Kidney (tissue), 14 donors: ENCODE measurements around the gene ANO2. TPM values are rescaled to one million over a fixed set of nuclear protein-coding genes. Genes with fewer than 3 reads are reported as not detected.

Source experiments
- DNase-seq, 5 donors: peaks; one replicate each; pipeline ENCODE4 v3.0.0-alpha.2; 2013 to 2020
- FAIRE-seq: peaks from 2 replicates; lab custom pipeline; 2012; peaks lifted over from hg19 to GRCh38; lab: Jason Lieb, UNC
- H3K27ac ChIP-seq, 2 donors: one replicate each; pipeline ENCODE4 v1.7.0; 2013; ENCODE audit warnings: low read depth in 2 of 2, low read length in 2 of 2, inconsistent platforms in 1 of 2
- H3K27me3 ChIP-seq: one replicate; pipeline ENCODE4 v1.7.1; 2013; ENCODE audit warnings: low read length, inconsistent platforms; ENCODE audit not compliant: control insufficient read depth, insufficient read depth
- H3K36me3 ChIP-seq, 3 donors: one replicate each; pipeline versions ENCODE4 v1.7.0 to v1.7.1; 2013; ENCODE audit warnings: low read length in 3 of 3, control low read depth in 1 of 3, inconsistent platforms in 1 of 3; ENCODE audit not compliant: insufficient read depth in 3 of 3, control insufficient read depth in 2 of 3
- H3K4me1 ChIP-seq, 3 donors: one replicate each; pipeline versions ENCODE4 v1.7.0 to v1.7.1; 2013; ENCODE audit warnings: low read length in 3 of 3, inconsistent platforms in 1 of 3, low read depth in 1 of 3; ENCODE audit not compliant: control insufficient read depth in 2 of 3, insufficient read depth in 2 of 3
- H3K4me3 ChIP-seq, 3 donors: one replicate each; pipeline versions ENCODE4 v1.7.0 to v1.8.1; 2013; ENCODE audit warnings: low read length in 3 of 3, control low read depth in 1 of 3, inconsistent platforms in 1 of 3
- H3K9ac ChIP-seq, 3 donors: one replicate each; pipeline versions ENCODE4 v1.7.0 to v1.7.1; 2013; ENCODE audit warnings: low read length in 3 of 3, control low read depth in 1 of 3, inconsistent platforms in 1 of 3
- H3K9me3 ChIP-seq, 3 donors: one replicate each; pipeline versions ENCODE4 v1.7.0 to v1.7.1; 2013; ENCODE audit warnings: low read length in 3 of 3, control low read depth in 1 of 3, inconsistent platforms in 1 of 3; ENCODE audit not compliant: control insufficient read depth in 2 of 3, insufficient read depth in 1 of 3
- CTCF ChIP-seq: IDR thresholded peaks from 3 replicates; pipeline ENCODE4 v1.5.1; 2012; ENCODE audit warnings: mild to moderate bottlenecking, moderate library complexity, borderline replicate concordance; ENCODE audit not compliant: insufficient read depth; ENCODE audit errors: extremely low read depth
- intact Hi-C: fragments of 100-400 bp; cut with DNase I; formaldehyde crosslinking; loops from one replicate; pipeline ENCODE4 v1.11.1; 2022
- polyA plus RNA-seq: library from polyadenylated mRNA; stranded (reverse); fragments of 350-450 nt; fragmentation: Illumina TruSeq; extraction: RNeasy Lipid Tissue Mini Kit (QIAGEN cat#74804); gene quantifications from one replicate; pipeline ENCODE4 v1.2.3, GENCODE V29; 2014; ENCODE audit warnings: low read depth, low replicate concordance; ENCODE audit not compliant: insufficient read depth
- total RNA-seq: library from RNA; stranded (reverse); fragmentation: NEBNext Ultra II Directional; extraction: Animal tissue kit (Norgen Biotek cat#: 25700); gene quantifications from one replicate; pipeline ENCODE4 v1.2.1, GENCODE V29; 2021
- donor health status: control.
- donor health status: control.
- donor health status: control.
- donor health status: control.
- donor health status: control.
- donor health status: DM: yes; HTN: yes; CAD: no.
- donor health status: Normal renal cell carcinoma (clear cell type).

The ANO2 gene
- total and polyA plus RNA-seq, 2 donors from 2014 or later = 0.34 to 4.4 TPM

GRCh38 chr12:5969974-5970690 is 25.1 kb upstream of the ANO2 start:
- no peaks in the 10 kb centered on the region for H3K27me3 ChIP-seq
- no peak overlapping the region for H3K9ac ChIP-seq
- intact Hi-C loops = no loop called here
- no peaks in the 10 kb centered on the region for H3K9me3 ChIP-seq
- TF ChIP-seq CTCF = no peak
- no peak for DNase-seq
- no peak overlapping the region for H3K4me3 ChIP-seq
- H3K36me3 ChIP-seq = no peaks in the 10 kb centered on the region
- no peak overlapping the region for H3K27ac ChIP-seq
- FAIRE-seq = no peak
- peaks cover 0 to 5% (median 0%) of the 10 kb centered on the region in 3 donors for H3K4me1 ChIP-seq

GRCh38 chr12:5969156-5969973 is 24.3 kb upstream of the ANO2 start:
- intact Hi-C loops = no loop called here
- H3K9ac ChIP-seq = no peak overlapping the region
- TF ChIP-seq CTCF = no peak
- H3K4me3 ChIP-seq = no peak overlapping the region
- H3K36me3 ChIP-seq = no peaks in the 10 kb centered on the region
- no peak overlapping the region for H3K27ac ChIP-seq
- H3K4me1 ChIP-seq = peaks cover 0 to 5% (median 0%) of the 10 kb centered on the region in 3 donors
- H3K27me3 ChIP-seq = no peaks in the 10 kb centered on the region
- no peaks in the 10 kb centered on the region for H3K9me3 ChIP-seq
- no peak for FAIRE-seq
- no peak for DNase-seq

- no peaks in the 10 kb centered on the region for H3K9me3 ChIP-seq
- DNase-seq = no peak
- H3K4me3 ChIP-seq = no peak overlapping the region
- no peak overlapping the region for H3K27ac ChIP-seq
- H3K9ac ChIP-seq = no peak overlapping the region
- FAIRE-seq = no peak
- H3K27me3 ChIP-seq = no peaks in the 10 kb centered on the region
- no peak for TF ChIP-seq CTCF
- peaks cover 0 to 5% (median 0%) of the 10 kb centered on the region in 3 donors for H3K4me1 ChIP-seq
- no peaks in the 10 kb centered on the region for H3K36me3 ChIP-seq
- intact Hi-C loops = no loop called here
Observed at GRCh38 chr12:5967645-5968415, 22.8 kb upstream of the ANO2 start.
